ENCODE results near the gene HPD.

The HPD gene

GRCh38 chr12:121829250-121829918, 29.3 kb downstream of the HPD start:
- Histone ChIP-seq H3K27me3 (ENCODE audit: control insufficient read depth in 1 of 2, insufficient read depth in 2 of 2, low read length in 2 of 2) (no peaks in the 10 kb centered on the region), H3K9ac (ENCODE audit: low read depth in 1 of 2, low read length in 2 of 2) (no peak overlapping the region), H3K9me3 (ENCODE audit: control insufficient read depth in 1 of 2, low read length in 2 of 2) (no peaks in the 10 kb centered on the region), H3K27ac (ENCODE audit: low read depth, low read length) (no peak overlapping the region), H3K4me3 (ENCODE audit: low read depth in 1 of 2, low read length in 2 of 2) (no peak overlapping the region), H3K4me1 (ENCODE audit: control insufficient read depth in 1 of 2, insufficient read depth in 2 of 2, low read length in 2 of 2) (no peaks in the 10 kb centered on the region), H3K36me3 (ENCODE audit: control insufficient read depth in 1 of 2, insufficient read depth in 2 of 2, low read length in 2 of 2) (peaks cover 39 to 56% of the 10 kb centered on the region in 2 donors)

DNA sequence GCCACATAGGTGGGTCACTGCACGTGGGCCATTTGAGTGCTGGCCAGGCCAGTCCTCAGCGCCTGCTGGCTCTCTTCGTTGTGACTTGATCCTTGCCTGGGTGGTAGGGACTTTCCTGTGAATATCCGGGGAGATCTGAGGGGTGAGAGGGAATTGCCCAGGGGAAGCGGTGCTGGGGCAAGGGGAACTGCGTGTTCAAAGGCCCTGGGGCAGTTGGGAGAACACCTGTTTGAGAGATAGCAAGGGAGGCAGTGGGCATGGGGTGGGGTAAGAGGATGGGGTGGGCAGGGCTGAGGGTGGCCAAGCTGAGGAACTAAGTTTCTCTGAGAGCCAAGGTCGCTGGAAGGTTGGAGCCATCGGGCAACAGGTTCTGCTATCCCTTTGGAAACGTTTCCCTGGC, 29.8 kb downstream of the HPD start:
- no peak overlapping the region for H3K27ac ChIP-seq (ENCODE audit: low read depth, low read length)
- no peak overlapping the region for H3K4me3 ChIP-seq (ENCODE audit: low read depth in 1 of 2, low read length in 2 of 2)
- H3K27me3 ChIP-seq (ENCODE audit: control insufficient read depth in 1 of 2, insufficient read depth in 2 of 2, low read length in 2 of 2): no peaks in the 10 kb centered on the region
- H3K36me3 ChIP-seq (ENCODE audit: control insufficient read depth in 1 of 2, insufficient read depth in 2 of 2, low read length in 2 of 2): peaks cover 39 to 60% of the 10 kb centered on the region in 2 donors
- H3K9ac ChIP-seq (ENCODE audit: low read depth in 1 of 2, low read length in 2 of 2): no peak overlapping the region
- H3K4me1 ChIP-seq (ENCODE audit: control insufficient read depth in 1 of 2, insufficient read depth in 2 of 2, low read length in 2 of 2): no peaks in the 10 kb centered on the region
- H3K9me3 ChIP-seq (ENCODE audit: control insufficient read depth in 1 of 2, low read length in 2 of 2): no peaks in the 10 kb centered on the region

DNA sequence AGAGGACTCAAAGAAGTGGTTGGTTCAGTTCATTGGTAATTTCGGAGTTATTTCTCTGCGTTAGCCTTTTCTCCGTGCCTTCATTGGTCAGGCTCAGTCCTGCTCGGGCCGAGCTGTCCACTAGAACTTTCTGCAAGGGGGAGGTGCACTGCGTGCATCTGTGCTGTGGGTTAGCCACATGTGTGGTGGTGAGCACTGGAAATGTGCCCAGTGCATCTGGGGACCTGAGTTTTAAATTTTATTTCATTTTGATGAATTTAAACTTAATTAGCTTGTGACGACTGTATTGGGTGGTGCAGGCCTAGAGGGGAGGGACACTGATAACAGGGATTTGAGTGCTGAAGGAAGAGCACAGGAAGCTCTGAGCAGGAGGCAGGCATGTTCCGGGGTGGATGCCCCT, 30.4 kb downstream of the HPD start:
- Histone ChIP-seq H3K9ac (ENCODE audit: low read depth in 1 of 2, low read length in 2 of 2) (no peak overlapping the region), H3K27ac (ENCODE audit: low read depth, low read length) (no peak overlapping the region), H3K4me3 (ENCODE audit: low read depth in 1 of 2, low read length in 2 of 2) (no peak overlapping the region), H3K36me3 (ENCODE audit: control insufficient read depth in 1 of 2, insufficient read depth in 2 of 2, low read length in 2 of 2) (peaks cover 44 to 65% of the 10 kb centered on the region in 2 donors), H3K27me3 (ENCODE audit: control insufficient read depth in 1 of 2, insufficient read depth in 2 of 2, low read length in 2 of 2) (no peaks in the 10 kb centered on the region), H3K4me1 (ENCODE audit: control insufficient read depth in 1 of 2, insufficient read depth in 2 of 2, low read length in 2 of 2) (no peaks in the 10 kb centered on the region), H3K9me3 (ENCODE audit: control insufficient read depth in 1 of 2, low read length in 2 of 2) (no peaks in the 10 kb centered on the region)

GRCh38 chr12:121827351-121828099, 31.1 kb downstream of the HPD start:
- Histone ChIP-seq H3K4me1 (ENCODE audit: control insufficient read depth in 1 of 2, insufficient read depth in 2 of 2, low read length in 2 of 2) (no peaks in the 10 kb centered on the region), H3K27me3 (ENCODE audit: control insufficient read depth in 1 of 2, insufficient read depth in 2 of 2, low read length in 2 of 2) (no peaks in the 10 kb centered on the region), H3K4me3 (ENCODE audit: low read depth in 1 of 2, low read length in 2 of 2) (no peak overlapping the region), H3K9ac (ENCODE audit: low read depth in 1 of 2, low read length in 2 of 2) (no peak overlapping the region), H3K27ac (ENCODE audit: low read depth, low read length) (no peak overlapping the region), H3K9me3 (ENCODE audit: control insufficient read depth in 1 of 2, low read length in 2 of 2) (no peaks in the 10 kb centered on the region), H3K36me3 (ENCODE audit: control insufficient read depth in 1 of 2, insufficient read depth in 2 of 2, low read length in 2 of 2) (peaks cover 44 to 69% of the 10 kb centered on the region in 2 donors)

DNA sequence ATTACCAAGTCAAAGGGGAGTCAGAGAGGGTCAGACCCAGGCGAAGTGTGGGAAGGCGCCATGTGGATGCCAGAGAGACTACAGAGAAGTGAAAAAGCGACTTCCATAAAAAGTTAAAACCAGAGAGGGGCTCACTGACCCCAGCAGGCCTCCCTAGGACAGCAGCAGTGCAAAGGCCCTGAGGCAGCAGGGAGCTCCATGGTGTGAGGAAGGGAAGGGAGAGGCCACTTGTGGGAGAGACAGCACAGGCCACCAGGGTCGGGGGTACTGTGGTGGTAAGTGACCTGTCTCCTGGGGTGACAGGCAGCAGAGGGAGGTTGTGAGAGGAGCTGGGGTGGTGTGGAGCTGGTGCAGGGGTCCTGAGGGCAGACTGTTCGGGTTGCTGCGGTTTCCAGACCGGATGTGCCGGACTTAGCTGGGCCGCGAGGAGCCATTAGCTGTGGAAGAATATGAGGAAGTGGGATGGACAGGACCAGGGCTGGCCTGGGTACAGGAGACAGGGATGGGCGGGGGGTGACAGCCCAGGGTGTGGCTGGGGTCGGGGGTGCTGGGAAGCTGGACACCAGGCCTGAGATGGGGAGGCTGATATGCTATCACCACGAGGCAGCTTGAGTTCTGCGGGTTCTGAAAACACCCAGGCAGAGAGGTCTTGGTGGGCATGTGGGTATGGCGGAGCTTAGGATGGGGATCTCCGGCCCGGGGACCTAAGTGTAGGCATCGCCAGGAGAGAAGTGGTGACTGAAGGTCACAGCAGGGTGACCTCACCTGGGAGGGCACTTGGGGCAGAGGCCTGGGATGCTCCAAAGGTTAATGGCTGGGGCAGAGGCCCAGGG, 32.1 kb downstream of the HPD start:
- Histone ChIP-seq H3K9ac (ENCODE audit: low read depth in 1 of 2, low read length in 2 of 2) (no peak overlapping the region), H3K27ac (ENCODE audit: low read depth, low read length) (no peak overlapping the region), H3K36me3 (ENCODE audit: control insufficient read depth in 1 of 2, insufficient read depth in 2 of 2, low read length in 2 of 2) (peaks cover 46 to 73% of the 10 kb centered on the region in 2 donors), H3K9me3 (ENCODE audit: control insufficient read depth in 1 of 2, low read length in 2 of 2) (no peaks in the 10 kb centered on the region), H3K4me1 (ENCODE audit: control insufficient read depth in 1 of 2, insufficient read depth in 2 of 2, low read length in 2 of 2) (no peaks in the 10 kb centered on the region), H3K27me3 (ENCODE audit: control insufficient read depth in 1 of 2, insufficient read depth in 2 of 2, low read length in 2 of 2) (no peaks in the 10 kb centered on the region), H3K4me3 (ENCODE audit: low read depth in 1 of 2, low read length in 2 of 2) (no peak overlapping the region)

GRCh38 chr12:121825041-121825523, 33.6 kb downstream of the HPD start:
- Histone ChIP-seq H3K4me1 (ENCODE audit: control insufficient read depth in 1 of 2, insufficient read depth in 2 of 2, low read length in 2 of 2) (no peaks in the 10 kb centered on the region), H3K9ac (ENCODE audit: low read depth in 1 of 2, low read length in 2 of 2) (no peak overlapping the region), H3K27me3 (ENCODE audit: control insufficient read depth in 1 of 2, insufficient read depth in 2 of 2, low read length in 2 of 2) (no peaks in the 10 kb centered on the region), H3K9me3 (ENCODE audit: control insufficient read depth in 1 of 2, low read length in 2 of 2) (no peaks in the 10 kb centered on the region), H3K4me3 (ENCODE audit: low read depth in 1 of 2, low read length in 2 of 2) (no peak overlapping the region), H3K27ac (ENCODE audit: low read depth, low read length) (no peak overlapping the region), H3K36me3 (ENCODE audit: control insufficient read depth in 1 of 2, insufficient read depth in 2 of 2, low read length in 2 of 2) (peaks cover 44 to 79% of the 10 kb centered on the region in 2 donors)

- H3K36me3 ChIP-seq (ENCODE audit: control insufficient read depth in 1 of 2, insufficient read depth in 2 of 2, low read length in 2 of 2): peaks cover 48 to 79% of the 10 kb centered on the region in 2 donors
Observed at GRCh38 chr12:121823727-121824115, 34.9 kb downstream of the HPD start.

GRCh38 chr12:121823101-121823726, 35.4 kb downstream of the HPD start:
- Histone ChIP-seq H3K4me1 (ENCODE audit: control insufficient read depth in 1 of 2, insufficient read depth in 2 of 2, low read length in 2 of 2) (no peaks in the 10 kb centered on the region), H3K27ac (ENCODE audit: low read depth, low read length) (no peak overlapping the region), H3K9ac (ENCODE audit: low read depth in 1 of 2, low read length in 2 of 2) (no peak overlapping the region), H3K9me3 (ENCODE audit: control insufficient read depth in 1 of 2, low read length in 2 of 2) (no peaks in the 10 kb centered on the region), H3K4me3 (ENCODE audit: low read depth in 1 of 2, low read length in 2 of 2) (no peak overlapping the region), H3K27me3 (ENCODE audit: control insufficient read depth in 1 of 2, insufficient read depth in 2 of 2, low read length in 2 of 2) (no peaks in the 10 kb centered on the region), H3K36me3 (ENCODE audit: control insufficient read depth in 1 of 2, insufficient read depth in 2 of 2, low read length in 2 of 2) (peaks cover 43 to 78% of the 10 kb centered on the region in 2 donors)

More at GRCh38 chr12:121823727-121824115, 34.9 kb downstream of the HPD start:
- no peaks in the 10 kb centered on the region for H3K4me1 ChIP-seq (ENCODE audit: control insufficient read depth in 1 of 2, insufficient read depth in 2 of 2, low read length in 2 of 2)
- H3K4me3 ChIP-seq (ENCODE audit: low read depth in 1 of 2, low read length in 2 of 2): no peak overlapping the region
- no peak overlapping the region for H3K27ac ChIP-seq (ENCODE audit: low read depth, low read length)
- no peak overlapping the region for H3K9ac ChIP-seq (ENCODE audit: low read depth in 1 of 2, low read length in 2 of 2)
- H3K27me3 ChIP-seq (ENCODE audit: control insufficient read depth in 1 of 2, insufficient read depth in 2 of 2, low read length in 2 of 2): no peaks in the 10 kb centered on the region
- H3K9me3 ChIP-seq (ENCODE audit: control insufficient read depth in 1 of 2, low read length in 2 of 2): no peaks in the 10 kb centered on the region

GRCh38 chr12:121822393-121823100, 36.1 kb downstream of the HPD start:
- H3K27ac ChIP-seq (ENCODE audit: low read depth, low read length): no peak overlapping the region

More at GRCh38 chr12:121822393-121823100, 36.1 kb downstream of the HPD start:
- H3K4me3 ChIP-seq (ENCODE audit: low read depth in 1 of 2, low read length in 2 of 2): no peak overlapping the region
- H3K9ac ChIP-seq (ENCODE audit: low read depth in 1 of 2, low read length in 2 of 2): no peak overlapping the region
- no peaks in the 10 kb centered on the region for H3K4me1 ChIP-seq (ENCODE audit: control insufficient read depth in 1 of 2, insufficient read depth in 2 of 2, low read length in 2 of 2)
- H3K36me3 ChIP-seq (ENCODE audit: control insufficient read depth in 1 of 2, insufficient read depth in 2 of 2, low read length in 2 of 2): peaks cover 43 to 78% of the 10 kb centered on the region in 2 donors
- no peaks in the 10 kb centered on the region for H3K9me3 ChIP-seq (ENCODE audit: control insufficient read depth in 1 of 2, low read length in 2 of 2)
- H3K27me3 ChIP-seq (ENCODE audit: control insufficient read depth in 1 of 2, insufficient read depth in 2 of 2, low read length in 2 of 2): no peaks in the 10 kb centered on the region

Measured in duodenal mucosa (tissue), 2 donors.